GM21786 (cell line): ENCODE data around the gene SLC18B1.

ENCODE experiments used
- ATAC-seq: cut with Tn5 transposase; IDR thresholded peaks from one replicate; pipeline ENCODE4 v1.9.1; 2021; ENCODE audit not compliant: unreplicated experiment

SLC18B1 gene

DNA sequence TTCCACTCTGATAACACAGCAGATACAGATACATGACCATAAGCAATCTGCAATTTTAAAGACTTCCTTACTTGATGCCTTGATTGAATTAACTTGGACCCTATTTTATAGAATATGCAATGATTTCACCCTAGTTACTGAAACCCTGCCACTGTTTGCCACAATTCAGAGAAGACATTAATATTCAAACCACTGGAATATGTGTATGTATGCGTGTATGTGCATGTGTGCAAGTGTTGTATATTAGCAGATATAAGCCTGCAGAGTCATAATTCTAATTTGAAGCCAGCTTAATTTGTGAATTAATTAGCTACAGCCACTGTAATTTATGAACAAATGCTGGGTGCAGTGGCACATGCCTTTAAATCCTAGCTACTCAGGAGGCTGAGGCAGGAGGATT lies 50.0 kb downstream of the SLC18B1 start:
- no peak for ATAC-seq

DNA sequence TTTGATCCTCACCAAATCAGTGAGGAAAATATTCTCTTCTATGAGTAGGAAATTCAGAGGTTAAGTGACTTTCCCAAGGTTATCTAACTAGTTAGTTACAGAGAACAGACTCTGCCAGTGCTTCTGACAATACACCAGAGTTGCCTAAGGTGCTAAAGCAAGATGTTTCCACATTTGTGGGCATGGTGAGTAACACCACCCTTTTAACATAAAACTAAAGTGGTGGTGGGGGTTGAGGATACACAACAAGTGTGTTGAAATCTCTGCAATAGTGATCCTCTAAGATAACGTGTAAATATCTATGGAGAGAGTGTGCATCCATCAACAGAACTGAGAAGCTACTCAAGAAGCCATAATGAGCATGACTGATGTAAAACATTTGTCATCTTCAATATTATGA lies 52.4 kb downstream of the SLC18B1 start:
- no peak for ATAC-seq

DNA sequence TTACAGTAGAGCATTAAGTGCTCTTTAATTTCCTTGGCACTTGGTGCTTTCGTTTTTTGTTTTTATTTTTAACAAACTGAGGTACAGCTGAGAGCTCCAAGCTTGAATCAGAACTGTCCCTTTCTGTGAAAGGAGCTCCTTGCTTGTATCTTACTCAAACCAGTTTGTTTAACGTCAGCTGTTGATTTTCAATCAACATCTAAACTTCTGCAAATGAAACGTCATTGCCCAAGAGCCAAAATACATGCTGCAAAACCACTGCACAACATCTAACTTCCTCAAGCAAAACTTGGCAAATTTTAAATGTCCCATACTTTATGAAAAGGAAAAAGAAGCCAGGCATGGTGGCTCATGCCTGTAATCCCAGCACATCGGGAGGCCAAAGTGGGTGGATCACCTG lies 55.9 kb downstream of the SLC18B1 start:
- no peak for ATAC-seq

DNA sequence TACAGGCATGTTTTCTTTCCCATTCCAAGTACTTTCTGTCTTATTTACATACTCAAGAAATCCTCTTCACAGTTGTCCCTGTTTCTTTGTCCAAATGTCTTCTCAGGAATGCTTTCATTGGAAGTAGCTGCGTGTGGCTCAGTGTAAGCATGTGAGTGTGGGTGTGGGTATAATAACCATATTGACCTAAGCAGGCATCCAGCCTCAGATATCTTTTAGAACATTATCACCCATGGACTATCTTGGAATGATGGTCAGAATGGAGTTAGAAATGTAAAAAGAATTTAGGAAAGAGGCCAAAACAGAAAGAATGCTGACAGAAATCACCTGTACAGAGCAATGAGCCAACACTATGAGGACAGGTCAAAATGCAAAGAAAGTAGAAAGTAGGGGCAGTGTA lies 57.2 kb downstream of the SLC18B1 start:
- ATAC-seq: no peak

DNA sequence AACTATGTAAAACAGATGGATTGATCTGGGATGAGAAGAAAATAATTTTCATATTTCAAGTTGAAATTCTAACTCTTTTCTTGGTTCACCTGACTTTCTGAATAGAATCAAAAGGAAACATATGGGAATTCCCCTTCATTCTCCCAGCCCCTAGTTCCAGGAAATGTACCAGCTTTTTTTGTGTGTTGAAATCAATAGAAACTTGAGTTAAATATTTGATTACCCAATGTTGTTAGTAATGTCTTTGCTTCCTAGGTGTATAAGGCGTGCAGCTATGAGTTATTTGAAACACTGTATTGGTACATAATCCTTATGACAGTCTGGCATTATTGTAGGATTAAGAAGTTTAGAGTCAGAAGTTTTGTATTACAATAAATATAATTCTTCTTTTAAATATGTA lies 62.2 kb downstream of the SLC18B1 start:
- no peak for ATAC-seq

DNA sequence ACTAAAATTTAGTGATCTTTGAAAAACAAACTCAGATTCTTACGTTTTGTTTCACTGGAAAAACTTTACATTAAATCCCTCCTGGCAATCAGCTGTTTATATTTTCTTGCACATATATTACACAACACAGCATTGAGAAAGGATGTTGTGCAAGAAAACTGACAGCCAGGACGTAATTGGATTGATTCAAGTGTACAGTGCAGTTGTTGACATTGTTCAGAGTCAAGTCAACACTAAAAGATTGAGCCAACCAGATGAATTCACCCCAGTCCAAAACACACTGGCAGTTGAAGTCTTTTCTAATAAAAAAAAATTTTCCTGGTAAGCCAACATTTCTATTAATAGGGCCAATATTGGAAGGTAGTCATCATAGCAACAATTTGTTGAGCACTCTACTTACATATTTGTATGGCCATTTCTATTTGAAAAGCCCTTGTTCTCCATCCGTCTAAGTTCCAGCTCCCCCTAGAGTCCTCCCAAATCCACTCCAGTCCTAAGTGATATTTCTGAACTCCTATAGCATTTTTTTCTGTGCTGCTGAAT lies 63.7 kb downstream of the SLC18B1 start:
- no peak for ATAC-seq

DNA sequence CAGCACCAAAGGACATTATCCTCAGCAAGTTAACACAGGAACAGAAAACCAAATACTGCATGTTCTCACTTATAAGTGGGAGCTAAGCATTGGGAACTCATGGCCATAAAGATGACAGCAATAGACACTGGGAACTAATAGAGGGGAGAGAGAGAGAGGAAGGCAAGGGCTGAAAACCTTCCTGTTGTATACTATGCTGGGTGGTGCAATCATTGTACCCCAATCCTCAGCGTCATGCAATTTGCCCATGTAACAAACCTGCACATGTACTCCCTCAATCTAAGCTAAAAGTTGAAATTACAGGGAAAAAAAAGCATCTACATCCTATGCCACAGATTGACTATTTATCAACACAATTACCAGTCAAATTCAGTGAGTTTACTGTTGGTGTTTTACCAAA lies 64.6 kb downstream of the SLC18B1 start:
- no peak for ATAC-seq

DNA sequence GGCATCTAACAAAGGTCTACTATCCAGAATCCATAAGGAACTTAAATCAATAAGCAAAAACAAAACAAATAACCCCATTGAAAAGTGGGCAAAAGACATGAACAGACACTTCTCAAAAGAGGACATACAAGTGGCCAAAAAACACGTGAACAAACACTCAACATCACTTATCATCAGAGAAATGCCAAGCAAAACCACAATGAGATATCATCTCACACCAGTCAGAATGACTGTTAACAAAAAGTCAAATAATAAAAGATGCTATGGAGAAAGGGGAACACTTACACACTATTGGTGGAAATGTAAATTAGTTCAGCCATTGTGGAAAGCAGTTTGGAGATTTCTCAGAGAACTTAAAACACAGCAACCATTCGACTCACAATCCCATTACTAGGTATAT lies 65.2 kb downstream of the SLC18B1 start:
- ATAC-seq: no peak

DNA sequence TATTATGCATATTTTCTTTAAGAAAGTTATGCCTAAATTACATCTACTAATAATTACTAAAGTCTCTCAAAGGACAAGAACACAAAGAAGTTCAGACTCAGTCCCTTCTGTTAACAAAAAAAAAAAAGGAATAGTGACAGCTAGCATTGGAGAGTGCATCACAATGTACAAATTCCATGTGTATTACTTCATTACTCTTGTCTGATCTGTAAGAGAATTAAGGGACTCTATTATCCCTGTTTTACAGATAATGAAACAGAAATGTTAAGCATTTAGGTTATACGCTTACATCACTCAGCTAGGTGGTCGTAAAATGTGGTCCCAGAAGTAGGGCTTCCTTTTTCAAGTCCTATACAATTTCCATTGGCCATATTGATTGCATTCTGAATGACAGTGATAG lies 67.4 kb downstream of the SLC18B1 start:
- ATAC-seq: no peak

DNA sequence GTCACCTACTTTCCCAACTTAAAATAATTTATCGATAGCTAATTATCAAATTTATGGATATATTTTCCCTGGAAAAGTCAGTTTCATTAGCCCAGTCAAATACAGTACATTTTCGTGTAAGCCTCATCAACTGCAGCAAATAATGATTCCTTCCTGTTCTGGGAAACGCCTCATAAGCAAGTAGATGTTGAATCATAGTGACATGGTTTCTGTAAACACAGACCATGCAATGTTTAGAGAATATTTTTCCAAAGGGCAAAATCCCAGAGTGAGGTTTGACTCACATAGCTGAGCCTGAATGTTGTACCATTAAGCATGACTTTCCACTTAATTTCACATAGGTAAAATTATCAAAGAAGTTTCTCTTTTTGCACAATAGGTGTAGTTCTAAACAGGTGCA lies 67.9 kb downstream of the SLC18B1 start:
- no peak for ATAC-seq

DNA sequence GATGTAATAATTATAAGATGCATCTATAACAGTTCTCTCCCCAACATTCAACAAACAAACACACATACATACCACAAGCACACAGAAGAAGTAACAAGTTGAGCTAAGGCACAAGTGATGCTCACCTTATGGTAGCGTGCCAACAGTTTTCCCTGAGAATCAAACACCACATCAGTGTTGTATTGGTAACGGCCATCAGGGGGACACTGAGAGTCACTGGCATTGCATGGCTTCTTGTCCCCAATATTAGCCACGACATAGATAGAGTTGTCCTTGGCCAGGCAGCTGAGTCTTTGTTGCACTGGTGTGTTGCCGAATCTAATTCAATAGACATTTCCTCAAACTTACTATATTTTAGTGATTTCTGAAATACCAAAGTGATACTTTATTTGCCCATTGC lies 69.8 kb downstream of the SLC18B1 start:
- ATAC-seq: no peak

DNA sequence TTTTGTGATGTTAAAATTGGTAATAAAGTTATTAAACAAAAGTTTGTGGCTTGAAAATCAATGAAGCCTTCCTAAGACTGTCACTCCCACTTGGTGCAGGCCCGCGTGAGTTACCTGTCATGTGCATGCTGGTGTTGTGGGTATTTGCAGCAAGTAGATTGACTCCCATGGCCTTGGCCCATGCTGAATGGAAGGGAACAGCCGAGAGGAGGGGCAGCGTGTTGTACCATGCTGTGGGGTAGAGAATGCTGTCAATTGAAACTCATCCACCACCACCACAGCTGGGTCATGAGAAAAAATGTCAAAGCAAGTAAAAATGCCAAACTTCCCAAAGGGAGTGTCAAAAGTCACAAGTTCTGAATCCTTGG lies 71.8 kb downstream of the SLC18B1 start:
- no peak for ATAC-seq

DNA sequence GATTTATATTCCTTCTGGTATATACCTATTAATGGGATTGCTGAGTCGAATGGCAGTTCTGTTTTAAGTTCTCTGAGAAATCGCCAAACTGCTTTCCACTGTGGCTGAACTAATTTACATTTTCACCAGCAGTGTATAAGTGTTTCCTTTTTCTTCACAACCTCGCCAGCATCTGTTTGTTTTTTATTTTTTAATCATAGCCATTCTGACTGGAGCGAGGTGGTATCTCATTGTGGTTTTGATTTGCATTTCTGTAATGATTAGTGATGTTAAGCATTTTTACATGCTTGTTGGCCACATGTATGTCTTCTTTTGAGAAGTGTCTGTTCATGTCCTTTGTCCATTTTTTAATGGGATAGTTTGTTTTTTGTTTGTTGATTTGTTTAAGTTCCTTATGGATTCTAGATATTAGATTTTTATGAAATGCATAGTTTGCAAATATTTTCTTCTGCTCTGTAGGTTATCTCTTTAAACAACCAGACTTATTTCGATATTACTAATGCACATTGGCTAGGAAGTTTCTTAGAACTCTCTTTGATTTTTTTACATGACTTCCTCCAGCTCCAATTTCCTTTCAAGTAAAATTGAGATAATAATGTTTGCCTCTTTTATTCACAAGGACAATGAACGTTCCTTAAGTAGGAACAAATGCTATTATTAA lies 72.4 kb downstream of the SLC18B1 start:
- peak; percentile 61 for ATAC-seq

DNA sequence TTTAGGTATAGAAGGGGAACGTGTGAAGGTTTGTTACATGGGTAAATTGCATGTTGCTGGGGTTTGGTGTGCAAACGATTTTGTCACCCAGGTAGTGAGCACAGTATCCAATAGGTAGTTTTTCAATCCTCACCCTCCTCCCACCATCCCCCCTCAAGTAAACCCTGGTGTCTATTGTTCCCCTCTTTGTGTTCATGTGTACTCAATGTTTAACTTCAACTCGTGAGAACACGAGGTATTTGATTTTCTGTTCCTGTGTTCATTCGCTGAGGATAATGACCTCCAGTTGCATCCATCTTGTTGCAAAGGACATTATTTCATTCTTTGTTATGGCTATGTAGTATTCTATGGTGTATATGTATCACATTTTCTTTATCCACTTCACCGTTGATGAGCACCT lies 73.0 kb downstream of the SLC18B1 start:
- peak; percentile 20 for ATAC-seq

DNA sequence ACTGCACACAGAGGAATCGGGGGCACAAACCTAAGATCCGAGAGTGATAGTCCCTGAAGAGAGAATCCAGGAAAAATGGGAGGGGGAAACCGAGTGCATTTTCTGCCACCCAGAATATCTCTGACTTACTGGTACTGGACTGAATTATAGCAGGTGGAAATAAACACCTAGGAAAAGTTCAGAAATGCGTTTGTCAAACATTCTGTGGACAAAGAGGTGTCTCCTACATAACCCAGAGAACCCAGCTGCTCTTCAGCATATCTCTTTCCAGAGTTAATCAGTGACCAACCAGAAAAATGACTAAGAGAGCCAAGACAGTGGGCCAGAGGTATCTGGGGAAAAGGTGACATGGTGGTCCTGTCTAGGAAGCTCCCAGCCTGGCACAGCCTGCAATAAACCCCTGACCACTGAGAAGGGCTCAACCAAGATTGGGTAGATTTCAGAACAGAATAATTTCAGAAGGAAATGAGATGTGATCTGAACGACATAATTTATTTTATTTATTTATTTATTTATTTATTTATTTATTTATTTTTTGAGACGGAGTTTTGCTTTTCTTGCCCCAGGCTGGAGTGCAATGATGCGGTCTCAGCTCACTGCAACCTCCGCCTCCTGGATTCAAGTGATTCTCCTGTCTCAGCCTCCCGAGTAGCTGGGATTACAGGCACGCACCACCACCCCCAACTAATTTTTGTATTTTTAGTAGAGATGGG lies 78.5 kb downstream of the SLC18B1 start:
- no peak for ATAC-seq
